Measurements from ENCODE around the gene SALL3.
"Not testable (repeated sequence)": the region's sequence is repeated elsewhere in the genome, so short reads cannot be mapped to it uniquely, and the experiment has no call there.

The SALL3 gene

GRCh38 chr18:78979730-78980278 lies at the start of gene SALL3:
SALL3 (plus strand) TSS chr18:78979818; CDS start chr18:78980275, 457 bp downstream.
- DNase-seq = no peak

- no peak for DNase-seq
These were observed 47.3 kb upstream of the SALL3 start for GRCh38 chr18:78932281-78932680.

- no peak for DNase-seq
These were observed 45.6 kb upstream of the SALL3 start for GRCh38 chr18:78934003-78934402.

- DNase-seq = no peak
These were observed 44.9 kb upstream of the SALL3 start for GRCh38 chr18:78934551-78935225.

GRCh38 chr18:78935406-78935805 lies 44.2 kb upstream of the SALL3 start:
- DNase-seq = no peak

GRCh38 chr18:78936251-78937005 lies 43.2 kb upstream of the SALL3 start:
- DNase-seq = no peak

- DNase-seq = no peak
These were observed 42.5 kb upstream of the SALL3 start for GRCh38 chr18:78937166-78937565.

GRCh38 chr18:78939105-78939504 lies 40.5 kb upstream of the SALL3 start:
- no peak for DNase-seq

GRCh38 chr18:78939734-78940494 lies 39.7 kb upstream of the SALL3 start:
- no peak for DNase-seq

- not testable (repeated sequence) for DNase-seq
These were observed 37.4 kb upstream of the SALL3 start for GRCh38 chr18:78942236-78942635.

GRCh38 chr18:78945628-78946027 lies 34.0 kb upstream of the SALL3 start:
- no peak for DNase-seq

GRCh38 chr18:78947291-78947690 lies 32.3 kb upstream of the SALL3 start:
- no peak for DNase-seq

GRCh38 chr18:78948221-78948620 lies 31.4 kb upstream of the SALL3 start:
- DNase-seq = no peak

- no peak for DNase-seq
These were observed 30.9 kb upstream of the SALL3 start for GRCh38 chr18:78948707-78949106.

GRCh38 chr18:78949216-78949615 lies 30.4 kb upstream of the SALL3 start:
- no peak for DNase-seq

GRCh38 chr18:78950386-78950785 lies 29.2 kb upstream of the SALL3 start:
- no peak for DNase-seq

- no peak for DNase-seq
These were observed 26.1 kb upstream of the SALL3 start for GRCh38 chr18:78953566-78953965.

- DNase-seq = no peak
These were observed 24.6 kb upstream of the SALL3 start for GRCh38 chr18:78955051-78955450.

GRCh38 chr18:78957140-78957539 lies 22.5 kb upstream of the SALL3 start:
- DNase-seq = no peak

GRCh38 chr18:78960709-78961108 lies 18.9 kb upstream of the SALL3 start:
- DNase-seq = no peak

GRCh38 chr18:78962098-78962497 lies 17.5 kb upstream of the SALL3 start:
- DNase-seq = no peak

- not testable (repeated sequence) for DNase-seq
These were observed 14.9 kb upstream of the SALL3 start for GRCh38 chr18:78964727-78965126.

GRCh38 chr18:78965260-78965659 lies 14.4 kb upstream of the SALL3 start:
- no peak for DNase-seq
